IPS-18c (cell line): ENCODE data around the gene RPL12.

Experiments
- H3K4me3 ChIP-seq: 2 replicates; pipeline ENCODE4 v1.7.0; 2013; ENCODE audit warnings: low read depth, mild to moderate bottlenecking, low read length, moderate library complexity; ENCODE audit not compliant: insufficient read depth
- H3K9me3 ChIP-seq: one replicate; pipeline ENCODE4 v1.6.1; 2013; ENCODE audit warnings: mild to moderate bottlenecking, low read length, moderate library complexity; ENCODE audit not compliant: control insufficient read depth, insufficient read depth

Gene RPL12

DNA sequence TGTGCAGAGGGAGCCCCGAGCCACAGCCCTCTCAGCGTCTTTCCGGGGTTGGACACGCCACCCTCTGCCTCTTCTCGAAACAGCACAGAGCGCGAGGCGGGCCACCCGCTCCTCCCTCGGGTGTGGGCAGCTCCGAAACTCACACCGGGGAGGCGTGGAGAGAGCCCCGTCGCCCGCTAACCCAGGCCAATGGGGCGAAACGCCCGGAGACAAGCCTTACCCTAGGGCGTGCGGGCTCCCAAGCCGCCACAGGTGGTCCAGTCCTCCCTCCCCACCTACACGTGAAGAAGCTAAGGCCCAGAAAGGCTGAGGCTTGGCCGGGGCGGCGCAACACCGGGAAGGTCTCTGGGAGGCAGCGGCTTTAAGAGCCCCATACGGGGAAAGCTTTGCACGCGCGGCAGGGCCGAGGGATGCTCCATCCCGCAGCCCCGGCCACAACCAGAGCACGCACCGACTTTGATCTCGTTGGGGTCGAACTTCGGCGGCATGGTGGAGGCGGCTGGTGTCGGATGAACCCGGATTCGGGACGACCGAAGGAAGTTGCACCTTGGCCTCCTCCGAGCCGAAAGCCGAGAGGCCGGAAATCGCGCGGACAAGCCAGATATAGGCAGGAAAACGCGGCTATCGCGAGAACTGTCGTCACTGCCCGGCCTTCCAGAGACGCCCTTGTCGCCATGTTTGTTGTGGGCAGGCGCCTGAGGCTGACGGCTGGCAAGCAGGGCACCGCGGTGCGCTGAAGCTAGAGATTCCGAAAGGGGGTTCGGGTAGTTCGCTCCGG is at the start of gene RPL12, which contains the start of gene LRSAM1:
Gene RPL12 (minus strand): TSS at position 577 of the 778 bp plus-strand sequence. CDS start 89 bp downstream, at position 488.
Gene LRSAM1 (plus strand): TSS at position 681 of the 778 bp plus-strand sequence. CDS start 3,018 bp downstream, outside the sequence.
- Histone ChIP-seq H3K9me3 (no peaks in the 10 kb centered on the region), H3K4me3 (peak within 1 kb of the TSS; percentile 97)

DNA sequence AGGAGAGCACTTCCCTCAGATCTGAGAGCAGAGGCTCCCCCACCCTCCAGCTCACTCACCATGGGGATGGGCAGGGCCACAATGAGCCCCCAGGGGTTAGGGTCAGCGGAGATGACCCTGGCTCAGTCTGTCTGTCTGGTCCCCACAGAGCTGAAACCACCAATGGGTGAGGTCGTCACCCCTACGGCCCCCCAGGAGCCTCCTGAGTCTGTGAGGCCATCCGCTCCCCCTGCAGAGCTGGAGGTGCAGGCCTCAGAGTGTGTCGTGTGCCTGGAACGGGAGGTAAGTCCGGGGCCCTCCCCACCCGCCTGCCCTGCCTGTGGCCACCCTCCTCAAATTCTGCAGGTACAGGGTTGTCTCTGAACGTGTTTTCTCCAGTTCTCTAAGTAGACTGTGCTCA is 49.7 kb upstream of the RPL12 start:
- H3K9me3 ChIP-seq: no peaks in the 10 kb centered on the region
- no peak overlapping the region for H3K4me3 ChIP-seq

DNA sequence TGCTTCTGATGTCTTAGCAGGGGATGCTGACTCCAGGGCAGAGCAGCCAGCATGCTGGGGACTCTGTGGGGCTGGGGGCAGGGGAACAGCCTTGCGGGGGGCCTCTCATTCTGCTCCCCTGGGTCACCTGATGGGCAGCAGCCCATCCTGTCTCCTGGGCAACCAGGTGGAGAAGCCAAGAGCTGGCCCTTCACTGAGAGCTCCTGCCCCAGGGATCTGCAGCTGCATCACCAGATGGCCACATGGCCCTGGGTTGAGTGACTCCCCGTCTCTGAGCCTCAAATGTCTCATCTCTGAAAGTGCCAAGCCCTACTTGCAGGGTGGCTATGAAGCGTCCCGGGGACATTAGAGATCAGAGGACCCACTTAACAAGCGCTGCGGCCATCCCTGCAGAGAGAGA is 49.2 kb upstream of the RPL12 start:
- Histone ChIP-seq H3K9me3 (no peaks in the 10 kb centered on the region), H3K4me3 (no peak overlapping the region)

DNA sequence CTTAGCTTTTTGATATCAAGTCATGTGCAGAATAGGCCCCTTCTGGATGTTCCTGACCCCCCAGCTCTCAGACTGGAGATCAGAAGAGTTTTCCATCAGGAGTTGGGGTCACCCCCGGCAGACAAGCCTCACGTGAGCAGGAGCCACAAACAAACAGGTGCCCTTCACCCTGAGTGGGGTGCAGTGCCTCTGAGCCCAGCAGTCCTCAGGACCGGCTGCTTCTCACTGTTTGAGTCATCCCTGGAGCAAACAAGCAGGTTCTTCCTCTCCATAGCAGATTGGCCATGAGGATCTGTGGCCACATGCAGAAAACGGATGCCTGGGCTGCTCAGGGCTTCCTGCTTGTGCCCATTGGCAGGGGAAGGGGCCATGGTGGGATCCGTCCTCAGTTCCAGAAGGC is 47.1 kb upstream of the RPL12 start:
- Histone ChIP-seq H3K9me3 (no peaks in the 10 kb centered on the region), H3K4me3 (no peak overlapping the region)

DNA sequence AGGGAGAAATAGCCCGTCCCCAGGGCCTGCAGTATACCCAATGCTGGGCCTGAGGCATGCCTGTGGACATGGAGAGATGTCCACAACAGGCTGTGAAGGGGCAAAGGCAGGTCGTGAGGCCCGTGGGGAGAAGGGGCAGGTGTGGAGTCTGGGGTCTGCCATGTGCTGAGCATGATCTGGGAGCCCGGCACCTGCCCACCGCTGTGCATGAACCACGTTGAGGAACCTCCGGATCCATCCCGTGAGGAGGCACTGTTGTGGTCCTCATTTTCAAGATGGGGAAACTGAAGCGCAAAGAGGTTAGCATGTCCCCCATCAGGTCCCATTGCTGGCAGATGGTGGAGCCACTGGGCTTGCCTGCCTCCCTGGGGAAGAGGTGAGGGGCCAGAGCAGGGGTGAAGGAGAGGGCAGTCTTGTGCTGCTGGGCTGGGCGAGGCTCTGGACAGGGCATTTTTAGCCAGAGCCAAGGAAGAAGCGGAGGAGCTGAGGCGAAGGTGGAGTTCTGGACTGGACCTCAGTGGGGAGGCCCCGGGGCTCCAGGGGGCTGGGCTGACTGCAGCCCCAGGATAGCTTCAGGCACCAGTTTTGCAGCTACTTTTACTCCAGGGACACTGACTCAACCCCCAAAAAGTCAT is 46.6 kb upstream of the RPL12 start:
- Histone ChIP-seq H3K4me3 (no peak overlapping the region), H3K9me3 (no peaks in the 10 kb centered on the region)

DNA sequence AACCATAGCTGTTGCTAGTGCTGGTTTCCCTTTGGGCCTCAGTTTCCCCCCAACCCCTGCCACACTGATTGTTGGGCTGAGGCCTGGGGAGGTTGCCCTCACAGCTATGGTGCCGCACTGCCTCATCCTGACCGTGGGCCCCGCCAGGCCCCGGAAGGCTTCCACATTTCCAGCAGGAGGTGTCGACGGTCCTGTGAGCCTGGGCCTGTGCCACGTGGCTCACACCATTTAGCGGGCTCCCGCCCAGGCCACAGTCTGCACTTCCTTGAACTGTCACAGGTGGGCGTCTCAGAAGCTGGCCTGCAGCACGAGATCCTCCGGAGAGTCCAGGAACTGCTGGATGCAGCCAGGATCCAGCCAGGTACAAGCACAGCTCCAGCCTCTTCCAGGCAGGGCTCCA is 45.8 kb upstream of the RPL12 start:
- Histone ChIP-seq H3K4me3 (no peak overlapping the region), H3K9me3 (no peaks in the 10 kb centered on the region)

DNA sequence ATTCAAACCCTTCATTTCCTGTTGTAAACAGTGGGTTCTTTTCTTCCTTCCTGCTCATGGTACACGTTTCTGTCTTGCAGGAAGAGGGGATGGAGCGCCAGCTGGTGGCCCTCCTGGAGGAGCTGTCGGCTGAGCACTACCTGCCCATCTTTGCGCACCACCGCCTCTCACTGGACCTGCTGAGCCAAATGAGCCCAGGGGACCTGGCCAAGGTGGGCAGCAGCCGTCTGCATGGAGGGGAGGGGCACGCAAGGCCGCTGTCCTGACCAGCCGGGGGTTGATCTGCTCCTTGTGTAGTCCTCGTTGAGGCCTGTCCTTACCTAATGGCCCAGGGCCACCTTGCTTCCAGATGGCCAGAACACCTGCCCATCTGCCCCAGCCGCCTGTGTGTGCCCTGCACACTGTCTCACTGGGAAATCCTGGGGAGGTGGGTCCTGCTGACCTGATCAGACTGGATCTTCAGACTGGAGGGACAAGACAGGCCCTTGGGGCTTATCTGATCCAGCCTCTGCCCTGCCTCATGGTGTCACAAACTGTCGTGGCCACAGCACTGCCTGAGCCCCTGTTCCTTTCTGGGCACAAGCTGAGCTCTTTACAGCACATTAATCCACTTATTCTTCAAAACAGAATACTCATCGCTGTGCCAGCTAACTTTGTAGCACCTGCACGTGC is 44.8 kb upstream of the RPL12 start:
- H3K4me3 ChIP-seq: no peak overlapping the region
- no peaks in the 10 kb centered on the region for H3K9me3 ChIP-seq

DNA sequence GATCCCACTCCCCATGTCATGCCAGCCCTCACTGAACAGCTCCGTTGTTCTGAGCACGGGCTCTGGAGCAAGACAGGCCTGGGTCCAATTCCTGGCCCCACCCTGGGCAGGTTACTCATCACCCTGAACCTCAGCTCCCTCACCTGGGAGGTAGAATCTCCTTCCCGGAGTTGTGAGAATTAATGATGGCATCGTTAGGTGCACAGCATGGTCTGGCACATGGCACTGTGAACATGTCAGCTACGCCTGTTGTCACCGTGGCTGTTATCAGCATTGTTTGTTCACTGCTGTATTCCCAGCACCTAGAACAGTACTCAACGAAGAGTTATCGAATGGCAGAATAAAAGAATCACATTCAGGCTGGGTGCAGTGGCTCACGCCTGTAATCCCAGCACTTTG is 43.1 kb upstream of the RPL12 start:
- H3K9me3 ChIP-seq: peaks cover 2% of the 10 kb centered on the region
- H3K4me3 ChIP-seq: no peak overlapping the region

DNA sequence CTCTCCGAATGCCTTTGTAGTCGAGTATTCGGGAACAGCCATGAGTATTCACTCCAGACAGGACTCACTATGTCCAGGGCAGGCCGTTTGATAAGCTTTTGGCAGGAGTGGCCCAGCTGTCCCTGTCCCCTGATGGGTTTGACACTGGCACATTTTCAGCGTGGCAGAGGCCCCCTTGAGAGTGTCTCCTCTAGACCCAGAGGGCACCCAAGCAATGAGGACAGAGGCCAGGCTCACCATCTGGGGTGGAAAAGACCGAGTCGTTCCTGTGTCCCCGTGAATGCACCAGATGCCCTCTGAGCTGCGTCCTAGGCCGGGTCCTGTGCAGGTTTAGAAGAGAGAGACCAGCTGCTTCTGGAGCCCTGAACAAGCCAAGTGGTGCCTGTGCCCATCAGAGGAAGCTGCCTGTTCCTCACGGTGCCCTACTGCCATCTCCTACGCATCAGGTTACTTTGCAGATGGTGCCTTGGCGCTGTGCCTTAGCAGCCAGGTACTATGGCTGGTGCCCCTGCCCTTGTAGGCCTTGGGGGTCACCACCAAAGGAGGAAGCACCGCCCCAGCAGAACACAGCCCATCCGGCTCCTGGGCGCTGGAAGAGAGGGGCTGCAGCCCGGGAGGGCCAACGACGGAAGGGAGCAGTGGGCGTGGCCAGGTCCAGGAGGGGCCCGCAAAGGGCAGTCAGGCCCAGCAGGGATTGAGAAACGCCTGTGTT is 42.5 kb upstream of the RPL12 start:
- Histone ChIP-seq H3K9me3 (peaks cover 2% of the 10 kb centered on the region), H3K4me3 (no peak overlapping the region)

DNA sequence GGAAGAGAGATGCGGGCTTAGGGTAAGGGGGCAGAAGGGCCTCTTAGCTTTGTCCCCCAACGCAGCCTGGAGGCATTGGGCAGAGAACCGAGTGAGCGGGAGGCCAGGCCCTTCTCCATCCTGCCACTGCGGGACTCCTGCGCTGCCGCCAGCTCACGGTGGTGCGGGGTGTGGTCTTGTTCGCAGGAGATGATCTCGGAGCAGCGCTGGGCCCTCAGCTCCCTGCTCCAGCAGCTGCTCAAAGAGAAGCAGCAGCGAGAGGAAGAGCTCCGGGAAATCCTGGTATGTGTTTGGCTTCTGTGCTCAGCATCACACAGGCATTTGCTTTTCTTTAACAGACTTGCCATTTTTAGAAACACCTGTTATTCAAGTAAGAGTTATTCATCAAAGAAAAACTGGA is 41.4 kb upstream of the RPL12 start:
- peaks cover 2% of the 10 kb centered on the region for H3K9me3 ChIP-seq
- H3K4me3 ChIP-seq: no peak overlapping the region

DNA sequence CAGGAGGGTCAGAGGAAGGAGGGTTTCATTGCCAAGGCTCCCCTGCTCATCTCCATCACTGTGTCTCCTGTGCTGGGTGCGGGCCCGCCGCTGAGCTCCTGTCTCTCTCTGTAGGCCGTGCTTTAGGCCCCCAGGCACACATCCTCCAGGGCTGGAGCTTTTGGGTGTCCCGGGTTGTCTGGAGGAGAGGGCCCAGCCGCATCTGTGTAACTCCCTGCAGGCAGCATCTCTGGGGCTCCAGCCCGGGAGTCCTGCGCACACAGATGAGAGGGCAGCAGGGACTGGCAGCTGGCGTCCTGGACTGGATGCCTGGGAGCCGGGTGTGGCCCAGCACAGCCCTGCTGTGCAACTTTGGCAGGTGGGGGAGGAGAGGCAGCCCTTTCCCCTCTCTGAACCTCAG is 40.3 kb upstream of the RPL12 start:
- peaks cover 2% of the 10 kb centered on the region for H3K9me3 ChIP-seq
- H3K4me3 ChIP-seq: no peak overlapping the region

DNA sequence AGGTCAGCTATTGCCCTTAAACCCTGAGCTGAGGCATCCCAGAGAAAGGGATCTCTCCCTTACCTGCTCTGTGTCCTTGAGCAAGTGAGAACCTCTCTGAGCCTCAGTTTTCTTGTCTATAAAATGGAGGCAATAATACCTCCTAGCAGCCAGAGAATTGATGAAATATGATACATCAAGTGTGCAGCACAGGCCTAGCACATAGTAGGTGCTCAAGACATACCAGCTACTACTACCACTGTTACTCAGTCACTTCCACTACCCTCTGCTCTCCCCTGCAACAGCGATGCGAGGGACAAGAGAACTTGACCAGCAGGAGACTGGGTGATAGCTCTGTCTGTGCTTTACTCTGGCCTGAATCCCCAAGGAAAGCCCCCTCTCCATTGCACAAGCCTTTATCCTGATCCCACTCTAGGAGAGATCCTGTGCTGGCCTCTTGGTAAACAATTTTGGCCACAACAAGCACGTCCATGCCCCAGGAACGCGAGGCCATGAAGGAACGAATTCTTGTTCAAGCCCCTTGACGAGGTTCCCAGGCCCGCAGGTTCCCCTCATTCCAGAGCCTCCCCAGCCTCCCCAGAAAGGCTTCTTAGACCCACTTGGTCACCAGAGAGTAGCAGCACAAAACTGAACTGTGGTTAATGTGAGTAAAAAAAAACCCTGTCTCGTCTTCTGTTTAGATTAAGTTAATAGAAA is 39.5 kb upstream of the RPL12 start:
- peaks cover 2% of the 10 kb centered on the region for H3K9me3 ChIP-seq
- no peak overlapping the region for H3K4me3 ChIP-seq

DNA sequence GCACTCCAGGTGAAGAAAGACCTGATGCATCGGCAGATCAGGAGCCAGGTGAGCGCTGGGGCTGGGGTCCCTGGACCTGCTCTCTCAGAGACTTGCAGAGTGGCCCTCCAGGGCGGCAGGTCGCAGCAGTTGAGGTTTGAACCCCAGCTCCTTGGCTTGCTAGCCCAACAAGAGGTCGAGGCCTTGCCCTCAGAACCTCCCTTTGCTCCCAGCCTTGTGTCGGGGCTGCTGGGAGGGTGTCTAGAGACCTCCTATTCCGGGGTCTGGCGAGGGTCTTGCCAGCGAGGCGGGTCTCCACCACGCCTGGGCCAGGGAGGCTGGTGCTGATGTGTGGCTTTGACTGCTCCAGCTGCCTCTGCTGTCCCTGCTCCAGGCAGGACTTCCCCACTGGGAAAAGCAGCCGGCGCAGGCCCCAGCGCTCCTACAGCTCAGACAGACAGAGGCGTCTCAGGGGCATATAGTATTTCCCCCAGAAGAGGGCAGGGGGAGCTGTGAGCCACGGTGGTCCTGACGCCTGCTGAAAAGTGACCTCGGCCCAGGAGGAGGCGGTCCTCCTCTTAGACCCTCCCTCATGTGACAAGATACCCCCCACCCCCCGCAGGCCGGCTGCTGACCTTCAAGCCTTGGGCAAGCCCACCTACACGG is 38.4 kb upstream of the RPL12 start:
- peaks cover 2% of the 10 kb centered on the region for H3K9me3 ChIP-seq

DNA sequence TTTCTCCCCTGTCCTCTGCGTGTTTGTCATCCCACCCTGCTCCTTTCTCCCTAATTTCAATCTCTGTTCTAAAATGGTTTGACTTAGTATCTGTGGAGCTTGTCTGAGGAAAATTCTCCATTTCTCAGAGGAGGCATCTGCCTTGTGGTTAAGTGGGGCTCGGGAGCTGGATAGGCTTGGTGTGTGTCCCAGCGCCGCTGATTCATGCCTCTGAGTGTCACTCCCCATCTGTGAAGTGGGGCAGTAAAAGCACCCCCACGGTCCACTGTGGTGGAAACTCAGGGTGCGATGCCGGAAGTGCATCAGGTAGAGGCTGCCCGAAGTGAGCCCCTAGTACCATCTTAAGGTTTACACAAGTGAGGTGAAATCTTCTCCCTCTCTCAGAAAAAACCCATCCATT is 37.7 kb upstream of the RPL12 start:
- H3K4me3 ChIP-seq: no peak overlapping the region
- H3K9me3 ChIP-seq: peaks cover 2% of the 10 kb centered on the region

More for the DNA sequence above, 38.4 kb upstream of the RPL12 start:
- H3K4me3 ChIP-seq: no peak overlapping the region

DNA sequence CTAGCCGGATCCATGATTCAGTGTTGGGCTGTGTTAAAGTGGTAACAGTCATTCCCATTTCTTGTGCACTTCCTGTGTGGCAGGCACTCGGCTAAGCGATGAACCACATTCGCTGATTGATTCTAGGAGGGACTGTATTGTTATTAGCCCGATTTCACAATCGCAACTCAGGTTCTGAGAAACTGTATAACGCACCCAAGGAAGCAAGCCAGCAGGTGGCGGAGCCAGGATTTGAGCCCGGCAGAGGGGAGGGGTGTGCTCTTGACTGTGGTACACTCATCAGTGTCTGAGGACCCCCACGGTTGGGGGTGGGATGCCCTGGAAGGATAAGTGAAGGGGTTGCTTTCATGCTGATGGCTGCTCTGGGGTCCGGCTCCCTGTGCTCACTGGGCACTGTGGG is 34.8 kb upstream of the RPL12 start:
- no peak overlapping the region for H3K4me3 ChIP-seq
- H3K9me3 ChIP-seq: peaks cover 2% of the 10 kb centered on the region

DNA sequence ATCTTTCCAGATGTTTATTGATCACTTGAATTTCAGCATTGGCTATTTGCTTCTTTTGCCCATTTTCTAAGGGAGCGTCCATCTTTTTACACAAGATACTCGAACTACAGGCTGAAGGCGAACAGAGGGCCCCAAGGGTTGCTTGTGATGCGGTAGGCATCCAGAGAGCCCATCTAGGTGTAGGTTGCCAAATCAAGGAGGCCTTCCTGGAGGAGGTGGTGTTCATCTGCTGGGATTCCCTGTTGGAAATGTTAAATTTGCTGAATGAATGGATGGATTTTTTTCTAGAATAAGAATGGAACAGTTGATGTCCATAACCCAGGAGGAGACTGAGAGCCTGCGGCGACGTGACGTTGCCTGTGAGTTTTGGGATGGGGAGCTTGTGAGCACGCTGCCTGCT is 31.5 kb upstream of the RPL12 start:
- H3K9me3 ChIP-seq: no peaks in the 10 kb centered on the region
- no peak overlapping the region for H3K4me3 ChIP-seq
